K562 (cell line): ENCODE measurements around the gene LRRIQ4. TPM values are rescaled to one million over a fixed set of nuclear protein-coding genes. Genes with fewer than 3 reads are reported as not detected.

Experiments
- BACH1 ChIP-seq: fragments of 200-800 bp; sonication (Bioruptor generic); IDR thresholded peaks from 2 replicates; pipeline ENCODE4 v1.6.1; 2016; ENCODE audit warnings: missing genetic modification characterization, missing compliant biosample characterization
- BMI1 ChIP-seq: fragments of 150-350 bp; IDR thresholded peaks from 2 replicates; pipeline ENCODE4 v1.6.1; 2014; ENCODE audit warnings: low read length
- BRD9 ChIP-seq: fragments of 450-650 bp; IDR thresholded peaks from 2 replicates; pipeline ENCODE4 v1.6.1; 2018; ENCODE audit warnings: low read depth; ENCODE audit not compliant: partially characterized antibody
- BRF1 ChIP-seq: IDR thresholded peaks from 3 replicates; pipeline ENCODE4 v1.6.1; 2011; ENCODE audit warnings: borderline replicate concordance, mild to moderate bottlenecking; ENCODE audit not compliant: insufficient read length; ENCODE audit errors: extremely low read depth
- CHD1 ChIP-seq: fragments of 200-600 bp; sonication (generic); IDR thresholded peaks from one replicate; pipeline ENCODE4 v1.6.1; 2012; ENCODE audit warnings: mild to moderate bottlenecking, moderate library complexity, low read length, inconsistent platforms
- CREB3 ChIP-seq: fragments of 450-650 bp; conservative IDR thresholded peaks from 2 replicates; pipeline ENCODE4 v1.6.1; 2016; ENCODE audit warnings: missing genetic modification characterization, low read depth, mild to moderate bottlenecking, missing compliant biosample characterization, moderate library complexity
- DMBX1 ChIP-seq: fragments of 250-450 bp; sonication (Bioruptor Pico); IDR thresholded peaks from 2 replicates; pipeline ENCODE4 v1.8.0; 2022; ENCODE audit warnings: inconsistent platforms, mild to moderate bottlenecking, moderate library complexity, borderline replicate concordance
- E2F1 ChIP-seq: sonication (generic); formaldehyde crosslinking; IDR thresholded peaks from 2 replicates; pipeline ENCODE4 v1.8.1; 2023; ENCODE audit warnings: mild to moderate bottlenecking, missing genetic modification reagents, moderate library complexity
- FOXA1 ChIP-seq: fragments of 450-650 bp; IDR thresholded peaks from 2 replicates; pipeline ENCODE4 v1.6.1; 2016; ENCODE audit warnings: mild to moderate bottlenecking, borderline replicate concordance
- FOXJ2 ChIP-seq: fragments of 200-800 bp; sonication (Bioruptor generic); IDR thresholded peaks from 2 replicates; pipeline ENCODE4 v1.6.1; 2016; ENCODE audit warnings: missing genetic modification characterization, missing compliant biosample characterization
- GABPB1 ChIP-seq: sonication (generic); formaldehyde crosslinking; IDR thresholded peaks from 2 replicates; pipeline ENCODE4 v1.8.0; 2022; ENCODE audit warnings: mild to moderate bottlenecking, missing genetic modification reagents
- HLTF ChIP-seq: fragments of 450-650 bp; IDR thresholded peaks from 2 replicates; pipeline ENCODE4 v1.6.1; 2016
- MAFK ChIP-seq: IDR thresholded peaks from 2 replicates; pipeline ENCODE4 v1.6.1; 2011; ENCODE audit warnings: low read length, improper control_type of control experiment
- MITF ChIP-seq: IDR thresholded peaks from 2 replicates; pipeline ENCODE4 v1.6.1; 2014; ENCODE audit warnings: antibody characterized with exemption
- PHF21A ChIP-seq: fragments of 450-650 bp; IDR thresholded peaks from 2 replicates; pipeline ENCODE4 v1.6.1; 2017; ENCODE audit warnings: low read depth, borderline replicate concordance
- RNF219 ChIP-seq: fragments of 250-450 bp; sonication (Bioruptor Pico); IDR thresholded peaks from 2 replicates; pipeline ENCODE4 v1.5.0; 2022; ENCODE audit warnings: mild to moderate bottlenecking
- SMARCB1 ChIP-seq: IDR thresholded peaks from 2 replicates; pipeline ENCODE4 v1.6.1; 2011; ENCODE audit warnings: improper control_type of control experiment, low read depth; ENCODE audit not compliant: insufficient read length
- TFAM ChIP-seq: fragments of 250-450 bp; sonication (Bioruptor Pico); conservative IDR thresholded peaks from 2 replicates; pipeline ENCODE4 v1.5.0; 2021; ENCODE audit warnings: mild to moderate bottlenecking, moderate library complexity
- ZEB2 ChIP-seq: fragments of 450-650 bp; IDR thresholded peaks from 2 replicates; pipeline ENCODE4 v1.6.1; 2016
- ZNF561 ChIP-seq: fragments of 450-650 bp; formaldehyde crosslinking; conservative IDR thresholded peaks from 2 replicates; pipeline ENCODE4 v1.4.0; 2020; ENCODE audit warnings: mild to moderate bottlenecking, moderate library complexity
- ZNF740 ChIP-seq, 3 experiments: fragments of 200-800 bp in 1 of 3; sonication (Bioruptor generic) in 1 of 3; sonication (generic) in 1 of 3; formaldehyde crosslinking in 1 of 3; IDR thresholded peaks; 2 replicates each; pipeline versions ENCODE4 v1.6.1 to v1.8.0; 2016 to 2022; ENCODE audit warnings: mild to moderate bottlenecking in 2 of 3, missing compliant biosample characterization in 2 of 3, missing genetic modification characterization in 2 of 3, missing genetic modification reagents in 1 of 3
- ZNF77 ChIP-seq: fragments of 250-450 bp; sonication (Bioruptor Pico); IDR thresholded peaks from 2 replicates; pipeline ENCODE4 v1.5.0; 2020
- ZZZ3 ChIP-seq: fragments of 450-650 bp; IDR thresholded peaks from 2 replicates; pipeline ENCODE4 v1.6.1; 2016; ENCODE audit warnings: antibody characterized with exemption, mild to moderate bottlenecking, moderate library complexity
- polyA plus RNA-seq, 8 experiments: library from polyadenylated mRNA; depleted of rRNA in 4 of 8; stranded (reverse) in 5 of 8; unstranded in 3 of 8; fragments of >200 nt; fragmentation: Nextera tagmentation in 2 of 8; fragmentation: Illumina TruSeq in 1 of 8; extraction: Ambion mirVana in 2 of 8; extraction: Trizol in 1 of 8; gene quantifications; 2 replicates each; pipeline versions ENCODE4 v1.2.1 to v1.2.3, GENCODE V29; 2011 to 2014; ENCODE audit warnings: inconsistent platforms in 1 of 8, missing spikeins in 1 of 8
- total RNA-seq, 7 experiments: library from RNA; depleted of rRNA in 6 of 7; stranded (reverse); fragments of >200 nt in 6 of 7; fragmentation: Illumina TruSeq in 2 of 7; extraction: Trizol in 2 of 7; gene quantifications; 2 replicates each; pipeline versions ENCODE4 v1.2.1 to v1.2.3, GENCODE V29; 2011 to 2021; ENCODE audit warnings: low replicate concordance in 1 of 7

LRRIQ4 gene
- total and polyA plus RNA-seq, 9 of the 15 experiments (the other 6 are each of a cell fraction or from before 2014, with no cell fraction given), result not detected

- TF ChIP-seq RNF219 (no peak), GABPB1 (CRISPR knock-in tag) (peak; percentile 80), TFAM (CRISPR knock-in tag) (no peak), CHD1 (peak; percentile 86), MITF (no peak), BRF1 (no peak), DMBX1 (CRISPR knock-in tag) (no peak), ZZZ3 (no peak), HLTF (no peak), ZNF740 (CRISPR knock-in tag; IDR thresholded peaks at IDR 0.05) (peak; percentile 68; the same call in 1 of the 2 replicates), ZNF740 (tag; IDR thresholded peaks at IDR 0.05) (peak in 1 of 2 experiments; percentile 78; a peak in 2 of 4 replicates), ZNF561 (CRISPR knock-in tag) (no peak), E2F1 (CRISPR knock-in tag) (no peak), BRD9 (no peak), SMARCB1 (no peak), BMI1 (no peak), FOXJ2 (no peak), BACH1 (no peak), FOXA1 (no peak), PHF21A (no peak), ZEB2 (no peak), ZNF77 (CRISPR knock-in tag) (no peak), CREB3 (tag) (no peak), MAFK (no peak)
These were observed 47.6 kb upstream of the LRRIQ4 start, which contains the start of gene TERC (continued) for GRCh38 chr3:169764882-169765612.
